ENCODE data around the gene SP6. TPM values are rescaled to one million over a fixed set of nuclear protein-coding genes. Genes with fewer than 3 reads are reported as not detected.

SP6 gene
- 1.6 TPM for polyA plus RNA-seq (2013, experiment 1 of 2)
- polyA plus RNA-seq (2013, experiment 2 of 2), result 2.5 TPM

- Histone ChIP-seq H3K4me1 (ENCODE audit: insufficient read depth, low read length) (peaks cover 10% of the 10 kb centered on the region), H3K27ac (ENCODE audit: low read depth, low read length) (no peak within 1 kb of the TSS), H3K36me3 (ENCODE audit: insufficient read depth, low read length) (no peaks in the 10 kb centered on the region), H3K4me3 (ENCODE audit: low read length) (peak within 1 kb of the TSS; percentile 58), H3K9ac (ENCODE audit: low read depth, low read length) (peak within 1 kb of the TSS; percentile 64), H3K9me3 (ENCODE audit: insufficient read depth, low read depth, low read length) (no peaks in the 10 kb centered on the region), H3K27me3 (ENCODE audit: insufficient read depth, low read length) (peaks cover 98% of the 10 kb centered on the region)
- under 1% methylated on average over 62 of the region's 71 CpGs for whole genome bisulfite sequencing
Observed at GRCh38 chr17:47850692-47851573, at the start of gene SP6. TSS of gene SP6 (minus strand) at chr17:47851163. CDS start at chr17:47848429, 2,734 bp downstream.

GRCh38 chr17:47899643-47900042 lies 48.7 kb upstream of the SP6 start:
- no peak overlapping the region for H3K9ac ChIP-seq (ENCODE audit: low read depth, low read length)
- H3K36me3 ChIP-seq (ENCODE audit: insufficient read depth, low read length), result no peaks in the 10 kb centered on the region
- H3K4me3 ChIP-seq (ENCODE audit: low read length), result no peak overlapping the region
- no peaks in the 10 kb centered on the region for H3K27me3 ChIP-seq (ENCODE audit: insufficient read depth, low read length)
- H3K4me1 ChIP-seq (ENCODE audit: insufficient read depth, low read length), result peaks cover 33% of the 10 kb centered on the region
- 89% methylated on average over 5 of the region's 5 CpGs for WGBS
- H3K27ac ChIP-seq (ENCODE audit: low read depth, low read length), result no peak overlapping the region
- no peaks in the 10 kb centered on the region for H3K9me3 ChIP-seq (ENCODE audit: insufficient read depth, low read depth, low read length)

GRCh38 chr17:47898241-47898640 lies 47.3 kb upstream of the SP6 start:
- Histone ChIP-seq H3K4me1 (ENCODE audit: insufficient read depth, low read length) (peaks cover 36% of the 10 kb centered on the region), H3K9me3 (ENCODE audit: insufficient read depth, low read depth, low read length) (no peaks in the 10 kb centered on the region), H3K4me3 (ENCODE audit: low read length) (no peak overlapping the region), H3K36me3 (ENCODE audit: insufficient read depth, low read length) (no peaks in the 10 kb centered on the region), H3K27ac (ENCODE audit: low read depth, low read length) (no peak overlapping the region), H3K9ac (ENCODE audit: low read depth, low read length) (no peak overlapping the region), H3K27me3 (ENCODE audit: insufficient read depth, low read length) (no peaks in the 10 kb centered on the region)

GRCh38 chr17:47897561-47897960 lies 46.6 kb upstream of the SP6 start:
- Histone ChIP-seq H3K27ac (ENCODE audit: low read depth, low read length) (no peak overlapping the region), H3K4me1 (ENCODE audit: insufficient read depth, low read length) (peaks cover 36% of the 10 kb centered on the region), H3K27me3 (ENCODE audit: insufficient read depth, low read length) (no peaks in the 10 kb centered on the region), H3K4me3 (ENCODE audit: low read length) (peak overlapping the region; percentile 94), H3K9me3 (ENCODE audit: insufficient read depth, low read depth, low read length) (no peaks in the 10 kb centered on the region), H3K36me3 (ENCODE audit: insufficient read depth, low read length) (no peaks in the 10 kb centered on the region), H3K9ac (ENCODE audit: low read depth, low read length) (no peak overlapping the region)
- WGBS, result 94% methylated on average over 5 of the region's 5 CpGs

GRCh38 chr17:47896672-47897490 lies 45.9 kb upstream of the SP6 start:
- WGBS, result 10% methylated on average over 22 of the region's 22 CpGs
- peak overlapping the region; percentile 91 for H3K9ac ChIP-seq (ENCODE audit: low read depth, low read length)
- H3K27me3 ChIP-seq (ENCODE audit: insufficient read depth, low read length), result no peaks in the 10 kb centered on the region

GRCh38 chr17:47895856-47896671 lies 45.1 kb upstream of the SP6 start, which contains the start of gene SP2:
TSS of gene SP2 (plus strand) at chr17:47896236. CDS start at chr17:47896287, 51 bp downstream.
- WGBS, result under 1% methylated on average over 70 of the region's 70 CpGs
- H3K4me1 ChIP-seq (ENCODE audit: insufficient read depth, low read length), result peaks cover 23% of the 10 kb centered on the region
- no peaks in the 10 kb centered on the region for H3K27me3 ChIP-seq (ENCODE audit: insufficient read depth, low read length)
- no peaks in the 10 kb centered on the region for H3K9me3 ChIP-seq (ENCODE audit: insufficient read depth, low read depth, low read length)
- peak within 1 kb of the TSS; percentile 94 for H3K4me3 ChIP-seq (ENCODE audit: low read length)
- H3K9ac ChIP-seq (ENCODE audit: low read depth, low read length), result peak within 1 kb of the TSS; percentile 91
- H3K36me3 ChIP-seq (ENCODE audit: insufficient read depth, low read length), result no peaks in the 10 kb centered on the region
- H3K27ac ChIP-seq (ENCODE audit: low read depth, low read length), result peak within 1 kb of the TSS; percentile 87

More at GRCh38 chr17:47896672-47897490, 45.9 kb upstream of the SP6 start:
- no peaks in the 10 kb centered on the region for H3K9me3 ChIP-seq (ENCODE audit: insufficient read depth, low read depth, low read length)
- H3K36me3 ChIP-seq (ENCODE audit: insufficient read depth, low read length), result no peaks in the 10 kb centered on the region
- peaks cover 29% of the 10 kb centered on the region for H3K4me1 ChIP-seq (ENCODE audit: insufficient read depth, low read length)
- peak overlapping the region; percentile 87 for H3K27ac ChIP-seq (ENCODE audit: low read depth, low read length)
- H3K4me3 ChIP-seq (ENCODE audit: low read length), result peak overlapping the region; percentile 94

- no peaks in the 10 kb centered on the region for H3K27me3 ChIP-seq (ENCODE audit: insufficient read depth, low read length)
- H3K9me3 ChIP-seq (ENCODE audit: insufficient read depth, low read depth, low read length), result no peaks in the 10 kb centered on the region
- peak overlapping the region; percentile 86 for H3K4me3 ChIP-seq (ENCODE audit: low read length)
- WGBS, result 1% methylated on average over 25 of the region's 25 CpGs
- peak overlapping the region; percentile 76 for H3K9ac ChIP-seq (ENCODE audit: low read depth, low read length)
- H3K4me1 ChIP-seq (ENCODE audit: insufficient read depth, low read length), result peaks cover 17% of the 10 kb centered on the region
- H3K36me3 ChIP-seq (ENCODE audit: insufficient read depth, low read length), result no peaks in the 10 kb centered on the region
- H3K27ac ChIP-seq (ENCODE audit: low read depth, low read length), result 0 out of 2 replicates have a peak overlapping the region, but pooled peaks have one; percentile 11
Observed at GRCh38 chr17:47895347-47895855, 44.4 kb upstream of the SP6 start.

- 56% methylated on average over 10 of the region's 11 CpGs for WGBS
- Histone ChIP-seq H3K9ac (ENCODE audit: low read depth, low read length) (peak overlapping the region; percentile 76), H3K9me3 (ENCODE audit: insufficient read depth, low read depth, low read length) (no peaks in the 10 kb centered on the region), H3K36me3 (ENCODE audit: insufficient read depth, low read length) (no peaks in the 10 kb centered on the region), H3K27ac (ENCODE audit: low read depth, low read length) (no peak overlapping the region), H3K4me1 (ENCODE audit: insufficient read depth, low read length) (peaks cover 17% of the 10 kb centered on the region), H3K4me3 (ENCODE audit: low read length) (peak overlapping the region; percentile 86), H3K27me3 (ENCODE audit: insufficient read depth, low read length) (no peaks in the 10 kb centered on the region)
Observed at GRCh38 chr17:47894498-47895346, 43.8 kb upstream of the SP6 start.

GRCh38 chr17:47891545-47892088 lies 40.7 kb upstream of the SP6 start:
- Histone ChIP-seq H3K4me1 (ENCODE audit: insufficient read depth, low read length) (peaks cover 6% of the 10 kb centered on the region; the same call in 1 of the 2 replicates), H3K4me3 (ENCODE audit: low read length) (no peak overlapping the region), H3K27me3 (ENCODE audit: insufficient read depth, low read length) (no peaks in the 10 kb centered on the region), H3K36me3 (ENCODE audit: insufficient read depth, low read length) (no peaks in the 10 kb centered on the region), H3K9ac (ENCODE audit: low read depth, low read length) (no peak overlapping the region), H3K9me3 (ENCODE audit: insufficient read depth, low read depth, low read length) (no peaks in the 10 kb centered on the region), H3K27ac (ENCODE audit: low read depth, low read length) (no peak overlapping the region)
- WGBS, result 90% methylated on average over 4 of the region's 4 CpGs
